Stimulated activated CD4-positive, alpha-beta T cell treated with anti-CD3 and anti-CD28 coated beads, Interleukin-1b, Interleukin-23, amount 100 ng/mL, for 24 hours (primary cell): ENCODE data around the gene KIAA2012.

Experiments used
- DNase-seq, 4 experiments: peaks; one replicate each; pipeline ENCODE4 v3.0.0-alpha.2; 2020; ENCODE audit warnings: low read depth in 4 of 4, low spot score in 1 of 4

KIAA2012 gene

GRCh38 chr2:202147775-202148174 lies 74.7 kb downstream of the KIAA2012 start:
- no peak for DNase-seq

GRCh38 chr2:202148515-202149154 lies 75.6 kb downstream of the KIAA2012 start:
- DNase-seq: no peak

GRCh38 chr2:202149155-202149762 lies 76.2 kb downstream of the KIAA2012 start:
- DNase-seq: no peak

GRCh38 chr2:202149936-202150335 lies 76.9 kb downstream of the KIAA2012 start:
- no peak for DNase-seq

GRCh38 chr2:202152104-202152715 lies 79.2 kb downstream of the KIAA2012 start:
- DNase-seq: no peak

GRCh38 chr2:202154613-202155012 lies 81.6 kb downstream of the KIAA2012 start:
- no peak for DNase-seq

GRCh38 chr2:202157211-202157990 lies 84.3 kb downstream of the KIAA2012 start:
- DNase-seq: no peak

- DNase-seq: no peak
Measured at GRCh38 chr2:202158796-202159195, 85.7 kb downstream of the KIAA2012 start.

GRCh38 chr2:202161151-202161835 lies 88.2 kb downstream of the KIAA2012 start:
- no peak for DNase-seq

- no peak for DNase-seq
Measured at GRCh38 chr2:202164411-202164810, 91.4 kb downstream of the KIAA2012 start.

GRCh38 chr2:202165208-202165607 lies 92.2 kb downstream of the KIAA2012 start:
- DNase-seq: no peak

- DNase-seq: no peak
Measured at GRCh38 chr2:202165945-202166344, 92.9 kb downstream of the KIAA2012 start.

GRCh38 chr2:202169131-202169530 lies 96.1 kb downstream of the KIAA2012 start:
- DNase-seq: no peak

- no peak for DNase-seq
Measured at GRCh38 chr2:202169832-202170424, 96.9 kb downstream of the KIAA2012 start.

GRCh38 chr2:202171241-202171825 lies 98.3 kb downstream of the KIAA2012 start:
- DNase-seq: no peak

GRCh38 chr2:202172439-202173211 lies 99.6 kb downstream of the KIAA2012 start:
- peak in 2 of 4 experiments; percentile 15 to 30 for DNase-seq

- peak in 3 of 4 experiments; percentile 21 to 30 (median 23) for DNase-seq
Measured at GRCh38 chr2:202178346-202178958, 105.4 kb downstream of the KIAA2012 start.

GRCh38 chr2:202184557-202184956 lies 111.5 kb downstream of the KIAA2012 start:
- no peak for DNase-seq

GRCh38 chr2:202185156-202185555 lies 112.1 kb downstream of the KIAA2012 start:
- no peak for DNase-seq
